Mesodermal cell (in vitro differentiated cells): ENCODE measurements around the gene ACOT2.
"Not testable (repeated sequence)": the region's sequence is repeated elsewhere in the genome, so short reads cannot be mapped to it uniquely, and the experiment has no call there.

ENCODE experiments used
- H3K27ac ChIP-seq: 2 replicates; pipeline ENCODE4 v1.7.0; 2013; ENCODE audit warnings: mild to moderate bottlenecking, low read depth, low read length, moderate library complexity; ENCODE audit not compliant: severe bottlenecking
- H3K36me3 ChIP-seq: 2 replicates; pipeline ENCODE4 v1.7.1; 2013; ENCODE audit warnings: mild to moderate bottlenecking, low read length, moderate library complexity; ENCODE audit not compliant: control insufficient read depth, insufficient read depth
- H3K4me1 ChIP-seq: one replicate; pipeline ENCODE4 v1.7.1; 2013; ENCODE audit warnings: mild to moderate bottlenecking, low read length; ENCODE audit not compliant: insufficient read depth, control insufficient read depth, poor library complexity, severe bottlenecking
- H3K4me3 ChIP-seq: 2 replicates; pipeline ENCODE4 v1.7.0; 2013; ENCODE audit warnings: low read length, control low read depth, mild to moderate bottlenecking; ENCODE audit not compliant: insufficient read depth, poor library complexity, severe bottlenecking; ENCODE audit errors: extremely low read depth
- H3K9me3 ChIP-seq: 2 replicates; pipeline ENCODE4 v1.7.1; 2013; ENCODE audit warnings: mild to moderate bottlenecking, low read length, moderate library complexity; ENCODE audit not compliant: control insufficient read depth
- WGBS, 2 experiments: methylation state at CpG; one replicate each; pipeline ENCODE4 v1.1.5; 2013; ENCODE audit warnings: missing lambda C conversion rate in 2 of 2; ENCODE audit not compliant: insufficient coverage in 2 of 2; 5-methylcytosine and 5-hydroxymethylcytosine counted together

ACOT2 gene

GRCh38 chr14:73568886-73569184 is 178 bp upstream of the ACOT2 start:
- H3K4me3 ChIP-seq: peak overlapping the region; percentile 47
- peak overlapping the region; percentile 49 for H3K27ac ChIP-seq
- not testable (repeated sequence) for H3K36me3 ChIP-seq, H3K4me1 ChIP-seq, H3K9me3 ChIP-seq
- 6 to 55% methylated on average over 2 to 3 of the region's 4 CpGs for WGBS, 2 experiments

GRCh38 chr14:73570913-73571312 is 1.9 kb downstream of the ACOT2 start:
- WGBS, 2 experiments: 38 to 42% methylated on average over 6 to 7 of the region's 8 CpGs
- not testable (repeated sequence) for H3K9me3 ChIP-seq, H3K27ac ChIP-seq, H3K36me3 ChIP-seq, H3K4me3 ChIP-seq, H3K4me1 ChIP-seq

- 85 to 100% methylated on average over 1 to 3 of the region's 5 CpGs for WGBS, 2 experiments
- H3K4me1 ChIP-seq, H3K4me3 ChIP-seq, H3K36me3 ChIP-seq, H3K27ac ChIP-seq, H3K9me3 ChIP-seq: not testable (repeated sequence)
These were observed 4.0 kb downstream of the ACOT2 start for GRCh38 chr14:73573034-73573433.

- 93 to 100% methylated on average over 1 to 2 of the region's 4 CpGs for WGBS, 2 experiments
These were observed 4.7 kb downstream of the ACOT2 start for GRCh38 chr14:73573740-73574139.

GRCh38 chr14:73574251-73574650 is 5.2 kb downstream of the ACOT2 start:
- H3K36me3 ChIP-seq, H3K4me1 ChIP-seq, H3K27ac ChIP-seq, H3K4me3 ChIP-seq, H3K9me3 ChIP-seq: not testable (repeated sequence)
- 100% methylated on average over 3 of the region's 7 CpGs; no CpG with 5 or more reads in 1 of the 2 experiments for WGBS, 2 experiments

More at GRCh38 chr14:73573740-73574139, 4.7 kb downstream of the ACOT2 start:
- H3K9me3 ChIP-seq, H3K27ac ChIP-seq, H3K4me3 ChIP-seq, H3K36me3 ChIP-seq, H3K4me1 ChIP-seq: not testable (repeated sequence)

- Histone ChIP-seq H3K9me3 (no peaks in the 10 kb centered on the region), H3K4me3 (no peak overlapping the region), H3K27ac (no peak overlapping the region), H3K4me1 (no peaks in the 10 kb centered on the region), H3K36me3 (no peaks in the 10 kb centered on the region)
- WGBS, 2 experiments: 100% methylated on average over 1 to 2 of the region's 3 CpGs
These were observed 7.4 kb downstream of the ACOT2 start for GRCh38 chr14:73576391-73576790.

- H3K4me3 ChIP-seq, H3K27ac ChIP-seq, H3K4me1 ChIP-seq, H3K9me3 ChIP-seq, H3K36me3 ChIP-seq: not testable (repeated sequence)
- WGBS, 2 experiments: no CpG with 5 or more reads among the region's 2 CpGs
These were observed 8.2 kb downstream of the ACOT2 start for GRCh38 chr14:73577214-73577613.

- 89 to 100% methylated on average over 2 to 5 of the region's 11 CpGs for WGBS, 2 experiments
- not testable (repeated sequence) for H3K9me3 ChIP-seq, H3K4me1 ChIP-seq, H3K27ac ChIP-seq, H3K36me3 ChIP-seq, H3K4me3 ChIP-seq
These were observed 13.3 kb downstream of the ACOT2 start for GRCh38 chr14:73582102-73582979.

- Histone ChIP-seq H3K4me1 (no peaks in the 10 kb centered on the region), H3K36me3 (no peaks in the 10 kb centered on the region), H3K4me3 (no peak overlapping the region), H3K9me3 (no peaks in the 10 kb centered on the region), H3K27ac (no peak overlapping the region)
- 100% methylated on average over 1 of the region's 1 CpG; no CpG with 5 or more reads in 1 of the 2 experiments for WGBS, 2 experiments
These were observed 19.7 kb downstream of the ACOT2 start for GRCh38 chr14:73588695-73589094.

GRCh38 chr14:73589116-73589515 is 20.1 kb downstream of the ACOT2 start:
- Histone ChIP-seq H3K27ac (no peak overlapping the region), H3K36me3 (no peaks in the 10 kb centered on the region), H3K9me3 (no peaks in the 10 kb centered on the region), H3K4me1 (no peaks in the 10 kb centered on the region), H3K4me3 (no peak overlapping the region)
- 100% methylated on average over 2 of the region's 4 CpGs for WGBS, 2 experiments

- H3K27ac ChIP-seq, H3K4me1 ChIP-seq, H3K9me3 ChIP-seq, H3K4me3 ChIP-seq, H3K36me3 ChIP-seq: not testable (repeated sequence)
- 89 to 99% methylated on average over 16 to 32 of the region's 32 CpGs for WGBS, 2 experiments
These were observed 21.6 kb downstream of the ACOT2 start for GRCh38 chr14:73590673-73591004.
